GM18867 (cell line): Measurements from ENCODE around the gene KIAA0513.
A peak's percentile ranks its signal among the peaks of the same experiment; 100 is the strongest.

Experiments used
- ATAC-seq: cut with Tn5 transposase; IDR thresholded peaks from one replicate; pipeline ENCODE4 v1.9.1; 2021; ENCODE audit warnings: mild to moderate bottlenecking, moderate library complexity; ENCODE audit not compliant: unreplicated experiment

The KIAA0513 gene, protein sequence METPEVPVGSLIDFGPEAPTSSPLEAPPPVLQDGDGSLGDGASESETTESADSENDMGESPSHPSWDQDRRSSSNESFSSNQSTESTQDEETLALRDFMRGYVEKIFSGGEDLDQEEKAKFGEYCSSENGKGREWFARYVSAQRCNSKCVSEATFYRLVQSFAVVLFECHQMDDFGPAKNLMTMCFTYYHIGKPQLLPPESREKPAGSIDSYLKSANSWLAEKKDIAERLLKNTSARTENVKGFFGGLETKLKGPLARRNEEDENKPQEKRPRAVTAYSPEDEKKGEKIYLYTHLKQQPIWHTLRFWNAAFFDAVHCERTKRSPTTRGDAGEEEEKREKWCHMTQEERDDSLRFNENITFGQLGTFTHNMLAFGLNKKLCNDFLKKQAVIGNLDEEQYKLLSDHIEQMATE

DNA sequence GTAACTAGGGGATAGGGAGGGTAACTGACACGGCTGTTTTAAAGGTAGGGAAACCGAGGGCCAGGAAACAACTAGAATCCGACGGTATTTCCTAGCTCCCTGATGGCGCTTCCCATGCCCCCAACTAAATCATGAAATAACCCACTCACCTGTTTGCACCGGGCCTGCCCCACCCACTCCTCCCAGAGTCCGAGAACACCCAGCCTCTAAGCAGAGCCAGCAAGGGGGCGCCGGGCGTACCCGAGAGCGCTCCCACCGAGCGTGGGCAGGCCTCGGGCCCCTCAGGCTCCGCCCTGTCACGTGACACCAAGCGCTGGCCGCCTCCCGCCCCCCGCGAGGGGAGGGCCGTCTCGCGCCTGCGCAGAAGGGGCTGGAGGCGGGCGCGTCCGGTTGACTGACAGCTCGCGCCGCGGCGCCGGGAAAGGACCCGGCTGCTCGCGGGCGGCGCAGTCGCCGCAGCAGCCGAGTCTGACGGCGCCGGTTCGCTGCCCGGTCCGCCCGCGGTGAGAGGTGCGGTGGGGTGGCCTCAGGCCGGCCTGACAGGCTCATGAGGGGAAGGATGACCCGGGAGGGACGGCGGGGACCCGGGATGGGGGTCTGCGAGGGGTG is at the start of gene KIAA0513:
KIAA0513 (plus strand) TSS at position 447 of the 609 bp plus-strand sequence. CDS start 39,277 bp downstream, outside the sequence.
- peak; percentile 80 for ATAC-seq

DNA sequence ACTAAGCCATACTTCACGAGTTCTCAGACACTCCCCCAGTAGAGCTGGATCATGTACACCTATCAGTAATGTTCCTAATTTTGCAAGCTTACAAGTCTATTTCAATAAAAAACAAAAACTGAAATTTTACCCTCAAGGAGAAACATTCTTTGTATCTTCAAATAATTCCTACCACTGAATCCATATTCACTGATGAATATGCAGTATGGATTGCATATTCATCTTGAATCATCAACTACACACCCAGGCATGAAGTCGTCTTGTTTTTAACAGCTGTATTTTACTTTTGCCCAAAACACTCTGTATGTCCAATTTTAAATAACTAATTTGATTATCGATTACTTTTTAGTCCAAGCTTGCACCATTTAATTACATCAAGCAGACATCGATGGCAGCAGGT is 48.1 kb upstream of the KIAA0513 start:
- no peak for ATAC-seq

DNA sequence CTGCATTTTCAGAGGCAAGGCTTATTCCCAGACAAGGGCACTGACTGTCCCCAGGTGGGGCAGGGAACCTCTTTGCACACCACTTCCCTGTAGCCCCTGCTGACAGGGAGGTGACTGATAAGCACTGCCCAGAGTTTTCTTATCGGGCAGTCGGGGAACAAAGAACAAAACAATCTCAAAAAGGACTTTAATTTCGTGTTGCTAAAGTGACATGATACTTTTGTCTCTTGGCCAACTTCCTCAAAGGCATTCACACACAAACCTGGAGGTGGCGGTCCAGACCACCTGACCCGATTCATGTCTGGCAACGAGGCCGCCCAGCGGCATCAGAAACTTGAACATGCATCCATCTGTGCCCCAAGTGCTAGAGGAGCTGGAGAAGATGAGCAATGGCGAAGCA is 45.2 kb upstream of the KIAA0513 start:
- ATAC-seq: no peak

DNA sequence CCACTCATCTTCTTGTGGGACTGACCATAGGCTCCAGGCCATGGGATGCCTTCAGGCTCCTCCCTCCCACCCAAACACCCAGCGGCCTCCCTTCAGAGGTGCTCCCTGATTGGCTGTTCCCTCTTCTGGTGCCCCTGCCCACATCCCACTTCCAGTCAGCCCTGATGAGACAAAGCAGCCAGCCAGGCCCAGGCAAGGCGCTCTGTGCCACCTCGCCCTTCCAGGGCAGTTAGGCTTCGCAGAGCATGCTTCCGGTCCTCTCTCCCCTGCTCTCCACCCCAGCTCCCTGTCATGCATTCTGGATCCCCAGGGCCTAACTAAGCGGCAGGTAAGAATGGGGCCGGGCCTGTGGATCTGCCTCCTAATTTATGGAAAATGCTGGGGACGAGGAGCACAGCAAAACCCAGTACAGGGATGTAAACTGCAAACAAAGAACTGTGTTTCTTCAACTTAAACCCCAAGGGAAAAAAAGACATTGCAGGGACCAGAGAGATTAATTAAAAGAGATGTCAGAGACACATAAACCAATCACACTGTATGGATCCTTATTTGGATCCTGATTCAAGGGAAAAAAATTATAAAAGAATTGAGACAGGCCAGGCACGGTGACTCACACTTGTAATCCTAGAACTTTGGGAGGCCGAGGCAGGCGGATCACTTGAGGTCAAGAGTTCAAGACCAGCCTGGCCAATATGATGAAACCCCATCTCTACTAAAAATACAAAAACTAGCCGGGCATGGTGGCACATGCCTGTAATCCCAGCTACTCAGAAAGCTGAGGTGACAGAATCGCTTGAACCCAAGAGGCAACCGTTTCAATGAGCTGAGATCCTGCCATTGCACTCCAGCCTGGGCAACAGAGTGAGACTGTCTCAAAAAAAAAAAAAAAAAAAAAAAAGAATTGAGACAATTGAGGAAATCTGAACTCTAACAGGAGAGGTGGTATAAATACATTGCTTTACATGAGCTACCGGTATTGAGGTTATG is 42.2 kb upstream of the KIAA0513 start:
- no peak for ATAC-seq

DNA sequence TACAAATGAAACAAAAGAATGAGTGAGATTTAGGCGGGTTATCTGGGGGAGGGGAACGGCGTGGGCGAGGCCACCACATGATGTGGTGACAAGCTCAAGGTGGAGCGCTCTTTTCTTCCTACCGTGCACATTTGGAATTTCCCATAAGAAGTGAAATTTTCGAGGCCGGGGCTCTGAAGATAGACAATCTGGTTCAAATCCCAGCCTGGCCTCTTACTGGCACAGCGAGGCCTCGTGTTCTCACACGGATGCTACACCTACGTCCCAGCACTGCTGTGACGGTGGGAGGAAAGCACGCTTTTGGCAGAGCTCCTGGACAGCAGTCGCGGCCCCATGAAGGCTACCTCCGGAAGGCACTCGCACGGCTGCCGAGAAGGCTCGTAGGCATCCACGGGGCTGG is 41.5 kb upstream of the KIAA0513 start:
- ATAC-seq: no peak

DNA sequence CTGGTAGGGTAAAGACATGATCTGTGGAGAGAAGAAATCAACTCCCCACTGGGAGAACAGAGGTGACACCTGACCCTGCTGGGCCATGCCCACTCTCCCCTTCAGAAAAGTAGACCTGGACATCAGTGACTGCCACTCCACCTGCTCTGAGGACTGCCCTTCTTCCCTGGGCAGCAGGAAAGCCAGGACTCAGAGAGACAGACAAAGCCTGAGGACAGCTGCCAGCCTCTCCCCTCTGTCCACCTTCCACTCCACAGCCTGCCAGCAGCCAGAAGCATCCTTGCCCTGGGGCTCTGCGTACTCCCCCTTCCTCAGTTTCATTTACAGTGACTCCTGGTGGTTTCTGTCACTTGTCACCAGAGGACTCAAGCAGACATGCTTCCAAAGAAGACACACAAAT is 40.7 kb upstream of the KIAA0513 start:
- ATAC-seq: no peak

DNA sequence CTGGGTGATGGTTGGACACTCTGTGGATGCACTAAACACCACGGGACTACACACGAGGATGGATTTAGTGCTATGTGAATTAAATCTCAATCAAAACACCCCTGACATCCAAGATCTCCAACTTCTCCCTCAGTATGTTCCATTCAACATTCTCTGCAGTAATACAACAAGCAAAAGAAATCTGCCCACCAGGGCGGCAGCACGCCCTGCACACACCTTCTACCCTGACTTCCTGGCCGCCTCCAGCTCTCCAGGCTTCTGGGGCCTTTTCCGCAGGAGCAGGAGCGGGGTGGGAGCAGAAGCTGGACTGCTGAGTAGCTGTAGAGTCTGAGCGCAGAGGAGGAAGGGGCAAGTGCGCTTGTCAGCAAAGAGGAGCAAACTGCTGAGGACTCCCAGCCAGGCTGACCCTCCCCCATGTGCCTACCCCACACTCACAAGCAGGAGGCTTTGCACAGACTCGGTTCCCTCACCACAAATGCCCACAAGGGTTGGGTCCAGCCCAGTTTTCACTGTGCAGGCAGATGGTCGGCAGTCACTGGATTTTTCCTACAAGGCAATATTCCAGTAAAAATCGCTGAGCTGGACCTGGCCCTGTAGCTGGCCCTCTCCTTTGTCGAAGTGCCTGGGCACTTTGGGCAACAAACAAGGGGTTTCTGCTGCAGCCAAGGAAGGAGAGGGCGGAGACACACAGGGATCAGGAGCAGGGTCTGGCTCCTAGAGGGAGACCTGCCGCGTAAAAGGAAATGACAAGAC is 39.1 kb upstream of the KIAA0513 start:
- no peak for ATAC-seq

DNA sequence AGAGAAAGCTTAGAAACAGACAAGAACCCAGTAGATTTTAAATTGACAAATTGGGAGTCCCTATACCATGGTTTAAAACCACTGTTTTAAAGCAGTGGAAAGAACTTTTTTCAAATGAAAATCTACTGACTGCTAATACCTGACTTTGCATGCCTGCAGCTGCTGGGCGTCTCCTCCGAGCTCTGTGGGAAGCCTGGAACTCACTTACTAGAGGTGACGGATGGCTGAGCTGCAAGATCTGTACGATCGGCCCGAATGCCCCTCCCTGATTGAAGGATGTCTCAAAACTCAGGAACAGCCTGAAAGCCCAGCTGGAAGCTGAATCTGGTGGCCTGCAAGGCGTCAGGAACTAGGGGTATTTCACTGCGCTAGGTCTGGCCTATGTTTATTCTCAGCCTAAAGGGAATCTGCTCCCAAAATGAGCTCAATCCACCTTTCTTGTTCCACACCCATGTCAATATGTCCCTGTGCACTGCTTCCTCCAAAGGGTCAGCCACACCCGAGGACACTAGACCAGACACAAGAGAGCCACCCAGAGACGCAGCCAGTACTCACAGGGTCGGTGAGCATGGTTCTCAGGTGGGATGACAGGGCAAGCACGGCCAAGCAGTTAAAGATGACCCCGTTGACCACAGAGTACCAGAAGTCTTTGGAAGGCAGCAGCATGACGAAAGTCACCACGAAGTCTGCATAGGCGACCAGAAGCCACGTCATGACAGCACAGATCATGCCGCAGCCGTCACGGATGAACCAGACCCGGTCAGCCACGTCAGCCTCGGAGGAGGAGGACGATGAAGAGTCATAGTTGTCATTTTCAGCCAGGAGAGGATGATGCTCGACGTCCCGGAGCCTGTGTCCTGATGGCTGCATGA is 37.6 kb upstream of the KIAA0513 start:
- no peak for ATAC-seq

DNA sequence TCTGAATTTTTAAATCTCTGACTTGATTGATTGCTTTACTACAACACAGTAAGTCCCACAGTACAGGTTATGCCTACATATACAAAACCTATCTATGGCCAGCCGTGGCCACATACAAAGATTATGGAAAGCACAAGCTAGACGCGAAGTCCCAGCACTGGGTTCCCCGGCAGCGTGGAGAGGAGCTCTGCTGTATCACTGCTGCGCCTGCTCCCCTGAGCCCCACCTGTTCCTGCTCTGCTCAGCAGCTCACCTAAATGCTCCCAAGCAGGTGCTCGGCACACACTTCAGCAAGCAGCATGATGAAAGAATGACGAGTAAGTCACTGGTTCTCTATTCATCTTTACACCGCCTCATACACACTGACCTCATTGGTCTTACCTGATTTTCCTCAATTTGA is 36.8 kb upstream of the KIAA0513 start:
- no peak for ATAC-seq

DNA sequence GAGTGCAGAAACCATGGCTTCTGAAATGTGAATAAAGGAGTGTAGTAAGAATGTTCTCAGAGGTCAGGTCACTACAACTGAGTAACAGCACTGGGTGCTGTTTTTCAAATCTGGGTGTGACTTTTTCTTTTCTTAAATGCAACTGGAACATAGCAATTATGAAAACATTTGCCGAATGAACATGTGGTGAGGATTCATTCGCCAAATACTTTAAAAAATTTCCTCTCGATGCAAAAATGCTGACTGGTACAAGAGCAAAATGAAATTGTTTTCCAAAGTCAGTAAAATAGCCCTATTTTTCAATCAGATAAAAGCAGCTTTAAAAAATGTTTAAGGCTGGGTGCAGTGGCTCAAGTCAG is 34.9 kb upstream of the KIAA0513 start:
- ATAC-seq: no peak

DNA sequence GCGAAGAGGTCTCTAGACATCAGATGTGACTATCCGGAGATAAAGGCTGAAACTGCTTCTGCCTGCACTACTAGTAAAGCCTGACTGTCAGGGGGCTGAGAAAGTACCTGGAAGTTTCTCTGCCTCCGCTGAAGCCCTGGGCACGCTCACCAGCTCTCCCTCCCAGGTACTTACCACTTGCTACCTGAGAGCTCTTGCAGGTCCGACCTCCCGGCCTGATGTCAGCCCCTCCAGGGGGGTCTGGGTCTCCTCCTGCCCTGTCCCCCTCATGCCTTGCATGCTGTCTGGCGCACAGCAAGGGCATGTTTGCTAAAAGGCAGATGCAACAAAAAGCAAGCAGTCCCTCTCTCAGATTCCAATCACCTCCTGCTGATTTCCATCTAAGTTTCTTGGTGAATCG is 33.7 kb upstream of the KIAA0513 start:
- ATAC-seq: no peak

DNA sequence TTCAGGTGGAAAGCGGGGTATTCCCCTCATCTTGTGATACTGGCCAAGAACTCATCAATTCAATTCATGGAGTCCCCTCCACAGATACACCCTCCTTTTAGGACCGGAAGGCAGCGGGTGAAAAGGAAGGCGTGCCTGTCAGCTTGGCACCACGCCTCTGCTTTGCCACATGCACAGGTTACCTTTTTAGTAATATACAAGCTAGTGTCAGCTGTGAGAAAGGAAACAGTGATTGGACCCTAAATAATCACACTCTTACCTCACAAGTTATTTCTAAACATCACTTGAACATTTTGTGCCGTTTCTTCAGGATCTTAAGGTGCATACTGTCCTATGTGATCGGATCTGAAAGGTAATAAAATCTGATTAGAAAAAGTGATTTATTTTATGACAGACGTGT is 31.9 kb upstream of the KIAA0513 start:
- ATAC-seq: no peak

DNA sequence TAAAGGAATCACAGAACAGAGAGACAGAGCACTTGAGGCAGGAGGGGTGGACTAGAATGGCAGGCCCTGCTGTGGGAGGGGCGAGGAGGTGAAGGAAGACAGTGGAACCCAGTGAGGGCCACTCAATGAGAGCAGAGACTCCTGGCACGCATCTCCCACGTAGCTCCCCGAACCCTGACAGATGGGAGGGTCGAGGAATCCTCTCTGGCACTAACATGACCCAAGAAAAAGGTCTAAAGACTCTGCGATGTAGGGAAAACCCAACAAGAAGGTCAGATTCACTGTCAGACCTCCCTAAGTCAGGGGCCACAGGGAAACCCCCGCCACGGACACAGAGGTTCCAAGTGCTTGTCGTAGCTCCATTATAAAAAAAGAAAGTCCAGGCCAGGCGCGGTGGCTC is 31.2 kb upstream of the KIAA0513 start:
- no peak for ATAC-seq

DNA sequence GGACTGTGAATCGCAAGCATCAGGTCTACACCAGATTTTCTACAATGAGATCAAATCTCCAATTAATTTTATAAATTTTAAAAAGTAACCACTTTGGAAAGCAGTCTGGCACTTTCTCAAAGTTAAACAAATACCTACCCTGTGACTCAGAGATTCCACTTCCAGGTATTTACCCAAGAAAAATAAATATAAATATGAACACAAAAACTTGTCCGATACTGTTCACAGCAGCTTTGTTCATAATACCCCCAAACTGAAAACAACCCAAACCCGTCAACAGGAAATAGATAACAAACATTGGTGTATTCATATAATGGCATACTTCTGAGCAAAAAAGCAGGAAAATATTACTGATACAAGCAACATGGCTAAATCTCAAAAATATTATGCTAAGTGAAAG is 28.4 kb upstream of the KIAA0513 start:
- ATAC-seq: no peak

DNA sequence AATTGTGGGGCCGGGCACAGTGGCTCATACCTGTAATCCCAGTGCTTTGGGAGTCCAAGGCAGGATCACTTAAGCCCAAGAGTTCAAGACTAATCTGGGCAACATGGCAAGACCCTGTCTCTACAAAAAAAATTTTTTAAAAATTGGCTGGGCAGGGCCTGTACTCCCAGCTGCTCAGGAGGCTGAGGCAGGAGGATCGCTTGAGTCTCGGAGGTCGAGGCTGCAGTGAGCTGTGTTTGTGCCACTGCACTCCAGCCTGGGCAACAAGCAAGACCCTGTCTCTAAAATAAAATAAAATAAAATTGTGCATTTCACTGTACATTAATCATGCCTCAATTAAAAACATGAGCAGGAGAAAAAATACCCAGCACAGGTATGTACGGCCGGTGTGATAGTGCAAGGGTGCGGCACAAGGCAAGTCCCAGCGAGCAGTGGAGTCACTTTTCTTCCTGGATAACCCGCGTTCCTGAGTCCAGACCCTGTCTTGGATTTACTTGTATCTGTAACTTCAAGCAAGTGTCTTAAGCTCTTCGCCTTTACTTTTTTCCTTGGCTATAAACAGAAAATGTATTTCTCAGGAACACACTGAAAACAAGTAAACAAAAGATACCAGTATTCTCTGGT is 27.6 kb upstream of the KIAA0513 start:
- ATAC-seq: no peak

DNA sequence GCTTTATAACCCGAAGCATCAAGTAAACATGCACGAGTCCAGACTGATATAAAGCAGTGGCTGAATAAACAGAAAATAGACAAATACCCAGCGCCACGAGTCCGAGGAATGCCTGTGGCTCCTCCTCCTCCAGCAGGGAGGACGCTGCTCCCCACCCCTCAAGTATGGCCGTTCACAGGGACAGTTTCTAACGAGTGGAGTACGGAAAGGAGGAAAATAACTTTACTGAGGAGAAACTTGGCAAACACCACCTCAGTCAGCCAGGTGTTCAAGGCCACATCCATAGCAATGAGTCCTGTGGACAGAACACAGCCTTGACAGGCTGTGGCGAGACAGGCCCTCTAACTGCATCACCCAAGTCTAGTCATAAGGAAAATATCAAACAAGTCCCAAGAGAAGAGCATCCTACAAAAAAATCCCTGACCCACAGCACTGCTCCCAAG is 25.5 kb upstream of the KIAA0513 start:
- no peak for ATAC-seq

DNA sequence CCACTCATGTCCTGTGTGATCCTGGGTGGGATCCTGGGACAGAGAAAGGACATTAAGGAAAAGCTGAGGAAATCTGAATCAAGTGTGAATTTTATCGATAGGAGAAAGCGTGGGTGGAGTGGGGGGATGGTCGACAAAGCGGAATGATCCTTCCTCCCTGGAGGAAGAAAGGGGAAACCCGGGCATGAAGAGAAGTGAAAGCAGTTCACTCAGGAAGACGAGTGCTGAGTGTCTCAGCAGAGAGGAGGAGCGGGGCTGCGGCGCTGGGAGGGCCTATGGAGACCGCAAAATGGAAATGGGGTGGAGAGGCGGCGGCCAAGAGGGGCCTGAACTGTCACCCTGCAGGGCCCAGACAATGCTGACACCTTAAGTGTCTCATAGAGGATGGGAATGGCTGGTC is 25.0 kb upstream of the KIAA0513 start:
- ATAC-seq: no peak

DNA sequence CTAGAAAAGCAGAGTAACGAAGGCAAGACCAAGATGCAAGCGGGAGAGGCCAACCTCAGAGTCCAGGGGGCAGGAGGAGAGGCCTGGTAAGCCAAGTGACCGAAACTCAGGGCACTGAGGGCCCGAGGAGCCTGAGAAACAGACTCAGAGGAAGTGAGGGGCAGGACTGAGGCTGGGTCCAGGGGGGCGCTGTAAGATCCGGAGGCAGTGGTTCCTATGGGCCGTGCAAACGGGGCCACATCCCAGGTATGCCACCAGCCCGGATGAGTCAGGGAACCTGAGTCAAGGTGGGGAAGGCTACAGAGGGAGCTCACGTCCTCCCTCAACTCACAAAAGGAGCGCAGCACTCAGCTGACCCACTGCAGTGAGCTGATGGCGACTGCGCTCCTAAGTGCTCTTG is 24.5 kb upstream of the KIAA0513 start:
- no peak for ATAC-seq
